BLaER1 treated with 17β-estradiol and CSF1 and Interleukin-3, amounts not matched to agents 10 nM and 100 nM (cell line): ENCODE measurements around the gene C19orf67.
A peak's percentile ranks its signal among the peaks of the same experiment; 100 is the strongest.

Source experiments
- H3K27ac ChIP-seq, 11 experiments: shearing (Covaris generic); formaldehyde crosslinking; 2 replicates each; pipeline ENCODE4 v1.8.1; 2022
- H3K27me3 ChIP-seq, 11 experiments: shearing (Covaris generic); formaldehyde crosslinking; 2 replicates each; pipeline ENCODE4 v1.8.1; 2022
- H3K36me3 ChIP-seq, 11 experiments: shearing (Covaris generic); formaldehyde crosslinking; 2 replicates each; pipeline ENCODE4 v1.8.1; 2022
- H3K4me1 ChIP-seq, 10 experiments: shearing (Covaris generic); formaldehyde crosslinking; 2 replicates each; pipeline ENCODE4 v1.8.1; 2022
- H3K4me2 ChIP-seq, 11 experiments: shearing (Covaris generic); formaldehyde crosslinking; 2 replicates each; pipeline ENCODE4 v1.8.1; 2022
- H3K4me3 ChIP-seq, 10 experiments: shearing (Covaris generic); formaldehyde crosslinking; 2 replicates each; pipeline ENCODE4 v1.8.1; 2022
- H3K9ac ChIP-seq, 11 experiments: shearing (Covaris generic); formaldehyde crosslinking; 2 replicates each; pipeline ENCODE4 v1.8.1; 2022
- H3K9me3 ChIP-seq, 11 experiments: shearing (Covaris generic); formaldehyde crosslinking; replicated peaks in 1 of 11; 2 replicates each; pipeline ENCODE4 v1.8.1; 2022
- H4K20me1 ChIP-seq, 11 experiments: shearing (Covaris generic); formaldehyde crosslinking; 2 replicates each; pipeline ENCODE4 v1.8.1; 2022
- Cebpa-rat ChIP-seq, 11 experiments: shearing (Covaris generic); IDR thresholded peaks; 2 replicates each; pipeline ENCODE4 v1.8.1; 2022

Gene C19orf67

GRCh38 chr19:14118165-14119051 is 32.8 kb upstream of the C19orf67 start:
- TF ChIP-seq Cebpa-rat (IDR thresholded peaks at IDR 0.05) = peak; percentile 88 to 99 (median 96)
- H3K27ac ChIP-seq = peak overlapping the region; percentile 92 to 98 (median 96)

GRCh38 chr19:14117668-14118164 is 32.1 kb upstream of the C19orf67 start, which contains the start of gene PRKACA:
PRKACA (minus strand) TSS chr19:14117762; CDS start chr19:14117547, 215 bp downstream.
- H3K36me3 ChIP-seq = peaks cover 0 to 38% (median 26%) of the 10 kb centered on the region in 11 experiments; a peak in 16 of 22 replicates
- no peaks in the 10 kb centered on the region for H3K27me3 ChIP-seq
- H3K4me1 ChIP-seq = peaks cover 63 to 81% (median 68%) of the 10 kb centered on the region in 10 experiments
- peak within 1 kb of the TSS; percentile 86 to 97 (median 93) for H3K9ac ChIP-seq
- TF ChIP-seq Cebpa-rat (IDR thresholded peaks at IDR 0.05) = no peak
- peak within 1 kb of the TSS; percentile 92 to 98 (median 96) for H3K27ac ChIP-seq
- H3K4me3 ChIP-seq = peak within 1 kb of the TSS; percentile 88 to 98 (median 96)
- H4K20me1 ChIP-seq = peaks cover 0 to 42% (median 24%) of the 10 kb centered on the region in 11 experiments; a peak in 18 of 22 replicates
- peak within 1 kb of the TSS; percentile 95 to 100 (median 99) for H3K4me2 ChIP-seq
- H3K9me3 ChIP-seq = no peaks in the 10 kb centered on the region

More at GRCh38 chr19:14118165-14119051, 32.8 kb upstream of the C19orf67 start:
- no peaks in the 10 kb centered on the region for H3K27me3 ChIP-seq
- peak overlapping the region; percentile 86 to 97 (median 93) for H3K9ac ChIP-seq
- peaks cover 0 to 35% (median 17%) of the 10 kb centered on the region in 11 experiments; a peak in 17 of 22 replicates for H4K20me1 ChIP-seq
- no peaks in the 10 kb centered on the region for H3K9me3 ChIP-seq
- peaks cover 0 to 41% (median 31%) of the 10 kb centered on the region in 11 experiments; a peak in 16 of 22 replicates for H3K36me3 ChIP-seq
- peak overlapping the region; percentile 89 to 100 (median 99) for H3K4me2 ChIP-seq
- peak overlapping the region; percentile 78 to 98 (median 92) for H3K4me3 ChIP-seq
- H3K4me1 ChIP-seq = peaks cover 56 to 75% (median 61%) of the 10 kb centered on the region in 10 experiments

GRCh38 chr19:14116918-14117578 is 31.5 kb upstream of the C19orf67 start:
- Histone ChIP-seq H4K20me1 (peaks cover 0 to 47% (median 30%) of the 10 kb centered on the region in 11 experiments; a peak in 18 of 22 replicates), H3K9ac (peak overlapping the region; percentile 81 to 96 (median 90)), H3K27ac (peak overlapping the region; percentile 62 to 93 (median 78); a peak in 21 of 22 replicates), H3K4me2 (peak overlapping the region; percentile 87 to 100 (median 98)), H3K9me3 (no peaks in the 10 kb centered on the region), H3K4me1 (peaks cover 68 to 83% (median 74%) of the 10 kb centered on the region in 10 experiments), H3K27me3 (no peaks in the 10 kb centered on the region), H3K36me3 (peaks cover 0 to 36% (median 20%) of the 10 kb centered on the region in 11 experiments; a peak in 16 of 22 replicates), H3K4me3 (peak overlapping the region; percentile 88 to 98 (median 96))
- TF ChIP-seq Cebpa-rat (IDR thresholded peaks at IDR 0.05) = no peak

GRCh38 chr19:14116525-14116917 is 30.9 kb upstream of the C19orf67 start:
- peak overlapping the region; percentile 62 to 93 (median 78); a peak in 20 of 22 replicates for H3K27ac ChIP-seq
- H3K27me3 ChIP-seq = no peaks in the 10 kb centered on the region
- H3K4me2 ChIP-seq = peak overlapping the region; percentile 87 to 100 (median 98)
- TF ChIP-seq Cebpa-rat (IDR thresholded peaks at IDR 0.05) = no peak
- H3K36me3 ChIP-seq = peaks cover 3 to 33% (median 17%) of the 10 kb centered on the region in 11 experiments; a peak in 18 of 22 replicates
- peaks cover under 1 to 52% (median 34%) of the 10 kb centered on the region in 11 experiments; a peak in 18 of 22 replicates for H4K20me1 ChIP-seq
- peak overlapping the region; percentile 88 to 98 (median 96) for H3K4me3 ChIP-seq
- H3K9ac ChIP-seq = peak overlapping the region; percentile 81 to 96 (median 90)
- H3K9me3 ChIP-seq = no peaks in the 10 kb centered on the region
- H3K4me1 ChIP-seq = peaks cover 68 to 85% (median 76%) of the 10 kb centered on the region in 10 experiments

- Histone ChIP-seq H3K4me3 (peak overlapping the region in 9 of 10 experiments; percentile 90 to 98 (median 96); a peak in 17 of 20 replicates), H3K27ac (peak overlapping the region in 10 of 11 experiments; percentile 41 to 93 (median 78); a peak in 19 of 22 replicates), H3K36me3 (peaks cover 4 to 31% (median 11%) of the 10 kb centered on the region in 11 experiments; a peak in 17 of 22 replicates), H3K27me3 (no peaks in the 10 kb centered on the region), H3K4me2 (peak overlapping the region; percentile 87 to 100 (median 98)), H3K9me3 (no peaks in the 10 kb centered on the region), H3K9ac (peak overlapping the region; percentile 2 to 96 (median 89); a peak in 19 of 22 replicates), H4K20me1 (peaks cover 6 to 60% (median 41%) of the 10 kb centered on the region in 11 experiments; a peak in 20 of 22 replicates), H3K4me1 (peaks cover 68 to 85% (median 75%) of the 10 kb centered on the region in 10 experiments)
- no peak for TF ChIP-seq Cebpa-rat (IDR thresholded peaks at IDR 0.05)
Observed at GRCh38 chr19:14115756-14116155, 30.2 kb upstream of the C19orf67 start.

- Histone ChIP-seq H3K27me3 (no peaks in the 10 kb centered on the region), H3K36me3 (peaks cover 0 to 26% (median 8%) of the 10 kb centered on the region in 11 experiments; a peak in 14 of 22 replicates), H3K4me3 (peak overlapping the region in 7 of 10 experiments; percentile 19 to 97 (median 93); a peak in 10 of 20 replicates), H4K20me1 (peaks cover 15 to 69% (median 47%) of the 10 kb centered on the region in 11 experiments; a peak in 20 of 22 replicates), H3K27ac (peak overlapping the region in 10 of 11 experiments; percentile 26 to 93 (median 64); a peak in 19 of 22 replicates), H3K4me2 (peak overlapping the region; percentile 87 to 100 (median 98)), H3K9me3 (no peaks in the 10 kb centered on the region), H3K9ac (peak overlapping the region in 10 of 11 experiments; percentile 29 to 96 (median 86); a peak in 15 of 22 replicates), H3K4me1 (peaks cover 66 to 79% (median 74%) of the 10 kb centered on the region in 10 experiments)
- no peak for TF ChIP-seq Cebpa-rat (IDR thresholded peaks at IDR 0.05)
Observed at GRCh38 chr19:14114854-14115253, 29.3 kb upstream of the C19orf67 start.

GRCh38 chr19:14114439-14114838 is 28.9 kb upstream of the C19orf67 start:
- Histone ChIP-seq H3K36me3 (peaks cover 0 to 22% (median 6%) of the 10 kb centered on the region in 11 experiments; a peak in 10 of 22 replicates), H3K4me1 (peaks cover 62 to 75% (median 70%) of the 10 kb centered on the region in 10 experiments), H3K27me3 (no peaks in the 10 kb centered on the region), H3K27ac (peak overlapping the region in 10 of 11 experiments; percentile 26 to 93 (median 61); a peak in 17 of 22 replicates), H3K4me3 (peak overlapping the region in 3 of 10 experiments; percentile 13 to 92 (median 19); a peak in 3 of 20 replicates), H3K9me3 (no peaks in the 10 kb centered on the region), H3K4me2 (peak overlapping the region; percentile 87 to 100 (median 98)), H3K9ac (peak overlapping the region in 9 of 11 experiments; percentile 3 to 61 (median 45); a peak in 11 of 22 replicates), H4K20me1 (peaks cover 16 to 70% (median 50%) of the 10 kb centered on the region in 11 experiments; a peak in 20 of 22 replicates)
- no peak for TF ChIP-seq Cebpa-rat (IDR thresholded peaks at IDR 0.05)
